Sigmoid colon (tissue), 7 donors: Measurements from ENCODE around the gene MYO7B. TPM values are rescaled to one million over a fixed set of nuclear protein-coding genes. Genes with fewer than 3 reads are reported as not detected.

ENCODE experiments used
- DNase-seq: peaks from one replicate; pipeline ENCODE4 v3.0.0-alpha.2; 2019
- H3K27ac ChIP-seq, 4 donors: fragments of 200-600 bp; sonication (generic); one replicate each; pipeline ENCODE4 v1.5.1; 2016 to 2019; ENCODE audit warnings: mild to moderate bottlenecking in 1 of 4
- H3K27me3 ChIP-seq, 3 donors: fragments of 200-600 bp; sonication (generic); one replicate each; pipeline ENCODE4 v1.5.1; 2019; ENCODE audit warnings: mild to moderate bottlenecking in 1 of 3
- H3K36me3 ChIP-seq, 4 donors: fragments of 200-600 bp; sonication (generic); one replicate each; pipeline ENCODE4 v1.5.1; 2016 to 2019
- H3K4me1 ChIP-seq, 4 donors: fragments of 200-600 bp; sonication (generic); one replicate each; pipeline ENCODE4 v1.5.1; 2017 to 2019
- H3K4me3 ChIP-seq, 4 donors: fragments of 200-600 bp; sonication (generic); one replicate each; pipeline ENCODE4 v1.5.1; 2017 to 2019; ENCODE audit warnings: mild to moderate bottlenecking in 2 of 4, moderate library complexity in 1 of 4
- H3K9me3 ChIP-seq, 4 donors: fragments of 200-600 bp in 3 of 4; sonication (generic) in 3 of 4; one replicate each; pipeline versions ENCODE4 v1.5.1 to v1.6.1; 2013 to 2019
- EP300 ChIP-seq, 4 donors: sonication (generic); formaldehyde crosslinking; IDR thresholded peaks; one replicate each; pipeline ENCODE4 v1.6.1; 2017; ENCODE audit warnings: antibody characterized with exemption in 4 of 4
- POLR2A ChIP-seq, 2 donors: fragments of 450-650 bp; IDR thresholded peaks; one replicate each; pipeline ENCODE4 v1.6.1; 2016; ENCODE audit warnings: antibody characterized with exemption in 2 of 2, mild to moderate bottlenecking in 2 of 2, moderate library complexity in 2 of 2
- POLR2AphosphoS5 ChIP-seq, 4 donors: sonication (generic); formaldehyde crosslinking; IDR thresholded peaks; one replicate each; pipeline ENCODE4 v1.6.1; 2017; ENCODE audit warnings: antibody characterized with exemption in 4 of 4
- WGBS, 2 donors: extraction: QIAGEN DNeasy Blood & Tissue Kit; methylation state at CpG; one replicate each; pipeline ENCODE4 v1.1.7; 2013; 5-methylcytosine and 5-hydroxymethylcytosine counted together
- intact Hi-C: fragments of 100-400 bp; cut with DNase I; formaldehyde crosslinking; loops from one replicate; pipeline ENCODE4 v1.15.1; 2023
- polyA plus RNA-seq, 3 donors: library from polyadenylated mRNA; stranded (reverse); fragments of 200-250 nt; gene quantifications; one replicate each; pipeline ENCODE4 v1.2.3, GENCODE V29; 2013
- total RNA-seq, 4 donors: library from RNA; depleted of rRNA; stranded (reverse); fragments of >200 nt; gene quantifications; one replicate each; pipeline ENCODE4 v1.1.0, GENCODE V29; 2016
- TF ChIP-seq, protein P1 (sequence below), 4 experiments: fragments of 450-650 bp in 3 of 4; fragments of 200-600 bp in 1 of 4; IDR thresholded peaks; one replicate each; pipeline ENCODE4 v1.5.1; 2016 to 2019; ENCODE audit warnings: antibody characterized with exemption in 4 of 4, mild to moderate bottlenecking in 3 of 4, moderate library complexity in 2 of 4
- donor health status: healthy with polysubstance abuse.
- donor health status: Bipolar disorder and iron deficiency.
- donor health status: healthy.

Gene MYO7B
- total and polyA plus RNA-seq, 7 donors: 0.54 to 128 (median 30.3) TPM; not detected in 1

DNA sequence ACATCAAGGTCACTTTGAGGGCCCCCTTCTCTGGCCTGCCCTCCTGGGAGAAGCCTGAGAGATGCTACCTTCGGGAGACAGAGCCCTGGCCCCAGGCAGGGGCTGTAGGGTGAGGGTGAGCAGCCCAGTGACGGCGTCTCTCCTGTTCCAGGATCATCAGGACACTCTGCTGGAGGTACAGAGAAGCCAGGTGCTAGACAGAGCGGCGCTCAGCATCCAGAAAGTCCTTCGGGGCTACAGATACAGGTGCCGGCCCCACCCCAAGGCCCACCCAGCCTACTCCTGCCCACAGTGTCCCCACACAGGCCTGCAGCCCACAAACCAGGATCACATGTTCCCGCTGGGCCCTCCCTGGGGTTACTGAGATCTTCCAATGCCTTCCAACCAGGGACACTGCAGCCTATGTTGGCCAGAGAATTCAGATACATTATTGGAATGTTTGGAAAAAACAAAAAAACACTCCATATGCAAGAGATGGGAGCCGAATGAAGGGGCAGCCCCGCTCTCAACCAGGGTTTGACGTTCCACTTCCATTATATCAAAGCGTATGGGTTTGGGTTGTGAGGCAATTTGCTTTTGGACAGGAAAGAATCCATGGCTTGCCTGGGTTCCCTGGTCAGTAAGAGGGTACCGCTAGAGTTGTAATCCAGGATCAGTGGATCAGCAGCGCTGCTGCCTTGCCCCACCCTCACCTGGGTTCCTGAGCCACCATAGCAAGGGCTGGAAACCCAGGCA is 61.0 kb downstream of the MYO7B start:
- Histone ChIP-seq H3K9me3 (no peaks in the 10 kb centered on the region), H3K27ac (no peak overlapping the region), H3K4me1 (no peaks in the 10 kb centered on the region), H3K27me3 (no peaks in the 10 kb centered on the region), H3K4me3 (no peak overlapping the region), H3K36me3 (no peaks in the 10 kb centered on the region)
- 95 to 96% methylated on average over 14 of the region's 14 CpGs for WGBS, 2 donors
- no peak for TF ChIP-seq EP300 (IDR thresholded peaks at IDR 0.05)
- TF ChIP-seq, protein P1, sequence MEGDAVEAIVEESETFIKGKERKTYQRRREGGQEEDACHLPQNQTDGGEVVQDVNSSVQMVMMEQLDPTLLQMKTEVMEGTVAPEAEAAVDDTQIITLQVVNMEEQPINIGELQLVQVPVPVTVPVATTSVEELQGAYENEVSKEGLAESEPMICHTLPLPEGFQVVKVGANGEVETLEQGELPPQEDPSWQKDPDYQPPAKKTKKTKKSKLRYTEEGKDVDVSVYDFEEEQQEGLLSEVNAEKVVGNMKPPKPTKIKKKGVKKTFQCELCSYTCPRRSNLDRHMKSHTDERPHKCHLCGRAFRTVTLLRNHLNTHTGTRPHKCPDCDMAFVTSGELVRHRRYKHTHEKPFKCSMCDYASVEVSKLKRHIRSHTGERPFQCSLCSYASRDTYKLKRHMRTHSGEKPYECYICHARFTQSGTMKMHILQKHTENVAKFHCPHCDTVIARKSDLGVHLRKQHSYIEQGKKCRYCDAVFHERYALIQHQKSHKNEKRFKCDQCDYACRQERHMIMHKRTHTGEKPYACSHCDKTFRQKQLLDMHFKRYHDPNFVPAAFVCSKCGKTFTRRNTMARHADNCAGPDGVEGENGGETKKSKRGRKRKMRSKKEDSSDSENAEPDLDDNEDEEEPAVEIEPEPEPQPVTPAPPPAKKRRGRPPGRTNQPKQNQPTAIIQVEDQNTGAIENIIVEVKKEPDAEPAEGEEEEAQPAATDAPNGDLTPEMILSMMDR (IDR thresholded peaks at IDR 0.05): no peak
- TF ChIP-seq POLR2A (IDR thresholded peaks at IDR 0.05): no peak
- no peak for TF ChIP-seq POLR2AphosphoS5 (IDR thresholded peaks at IDR 0.05)
- intact Hi-C loops: no loop called here
- DNase-seq: peak; percentile 25

DNA sequence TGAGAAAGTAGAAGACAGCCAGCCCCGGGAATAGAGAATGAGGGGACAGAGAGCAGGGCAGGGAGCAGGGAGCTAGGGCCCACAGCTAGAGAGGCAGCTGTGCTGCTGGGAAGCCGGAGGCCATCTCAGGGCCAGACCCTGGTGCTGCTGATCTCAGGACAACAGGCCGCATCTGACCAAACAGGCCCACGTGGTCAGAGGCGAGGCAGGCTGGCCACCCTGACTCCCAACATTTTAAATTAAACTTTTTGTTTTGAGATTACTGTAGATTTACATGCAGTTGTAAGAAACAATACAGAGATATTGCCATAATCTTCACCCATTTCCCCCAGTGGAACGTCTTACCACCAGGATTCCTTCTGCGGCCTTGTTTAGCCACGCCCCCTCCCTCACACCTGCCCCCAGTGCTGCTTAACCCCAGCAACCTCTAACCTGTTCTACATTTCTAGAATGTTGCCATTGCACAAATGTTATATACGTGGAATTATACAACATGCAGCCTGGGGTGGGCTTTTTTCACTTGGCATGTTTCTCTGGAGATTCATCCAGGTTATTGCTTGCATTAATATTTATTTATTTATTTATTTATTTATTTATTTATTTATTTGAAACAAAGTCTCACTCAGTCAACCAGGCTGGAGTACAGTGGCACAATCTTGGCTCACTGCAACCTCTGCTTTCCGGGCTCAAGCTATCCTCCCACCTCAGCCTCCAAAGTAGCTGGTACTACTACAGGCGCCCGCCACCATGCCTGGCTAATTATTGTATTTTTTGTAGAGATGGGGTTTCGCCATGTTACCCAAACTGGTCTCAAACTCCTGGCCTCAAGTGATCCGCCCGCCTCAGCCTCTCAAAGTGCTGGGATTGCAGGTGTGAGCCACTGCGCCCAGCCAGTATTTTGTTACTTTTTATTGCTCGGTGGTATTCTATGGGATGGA is 61.8 kb downstream of the MYO7B start:
- no peaks in the 10 kb centered on the region for H3K4me1 ChIP-seq
- no peak overlapping the region for H3K4me3 ChIP-seq
- H3K27ac ChIP-seq: no peak overlapping the region
- no peaks in the 10 kb centered on the region for H3K9me3 ChIP-seq
- no peaks in the 10 kb centered on the region for H3K27me3 ChIP-seq
- TF ChIP-seq POLR2AphosphoS5 (IDR thresholded peaks at IDR 0.05) (no peak), POLR2A (IDR thresholded peaks at IDR 0.05) (no peak), EP300 (IDR thresholded peaks at IDR 0.05) (no peak)
- TF ChIP-seq, protein P1 (IDR thresholded peaks at IDR 0.05): no peak
- peak; percentile 43 for DNase-seq
- intact Hi-C loops: no loop called here
- no peaks in the 10 kb centered on the region for H3K36me3 ChIP-seq
- WGBS, 2 donors: 82 to 92% methylated on average over 17 of the region's 17 CpGs

DNA sequence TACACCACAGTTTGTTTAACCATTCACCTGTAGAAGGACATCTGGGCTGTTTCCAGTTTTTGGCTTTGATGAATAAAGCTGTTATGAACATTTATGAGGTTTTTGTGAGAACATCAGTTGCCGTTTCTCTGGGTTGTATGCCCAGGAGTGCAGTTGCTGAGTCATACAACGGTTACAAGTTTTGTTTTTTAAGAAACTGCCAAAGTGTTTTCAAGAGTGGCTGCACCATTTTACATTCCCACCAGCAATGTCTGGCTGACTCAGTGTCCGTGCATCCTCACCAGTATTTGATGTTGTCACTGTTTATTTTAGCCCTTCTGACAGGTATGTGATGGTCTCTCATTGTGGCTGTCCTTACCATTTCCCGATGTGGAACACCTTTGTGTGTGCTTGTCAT is 62.5 kb downstream of the MYO7B start:
- H3K4me3 ChIP-seq: no peak overlapping the region
- H3K36me3 ChIP-seq: no peaks in the 10 kb centered on the region
- no peak overlapping the region for H3K27ac ChIP-seq
- TF ChIP-seq POLR2A (IDR thresholded peaks at IDR 0.05) (no peak), POLR2AphosphoS5 (IDR thresholded peaks at IDR 0.05) (no peak), EP300 (IDR thresholded peaks at IDR 0.05) (no peak)
- TF ChIP-seq, protein P1 (IDR thresholded peaks at IDR 0.05): no peak
- intact Hi-C loops: no loop called here
- DNase-seq: no peak
- H3K9me3 ChIP-seq: no peaks in the 10 kb centered on the region
- no peaks in the 10 kb centered on the region for H3K27me3 ChIP-seq
- WGBS, 2 donors: 53 to 71% methylated on average over 4 of the region's 4 CpGs
- no peaks in the 10 kb centered on the region for H3K4me1 ChIP-seq

DNA sequence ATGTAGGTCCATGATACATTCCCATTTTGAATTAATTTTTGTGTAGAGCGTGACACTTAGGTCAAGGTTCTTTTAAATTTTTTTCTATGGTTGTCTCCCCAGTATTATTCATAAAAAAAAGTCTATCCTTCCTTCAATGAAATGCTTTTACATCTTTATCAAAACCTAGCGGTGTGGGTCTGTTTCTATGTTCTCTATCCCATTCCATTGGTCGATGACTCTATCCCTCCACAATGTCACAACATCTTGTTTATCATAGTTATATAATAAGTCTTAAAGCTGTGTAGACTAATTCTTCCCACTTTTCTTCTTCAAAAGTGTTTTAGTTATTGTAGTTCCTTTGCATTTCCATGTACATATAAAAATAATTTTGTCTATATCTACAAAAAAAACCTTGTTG is 63.2 kb downstream of the MYO7B start:
- no peak overlapping the region for H3K27ac ChIP-seq
- no peak for DNase-seq
- TF ChIP-seq POLR2A (IDR thresholded peaks at IDR 0.05) (no peak), POLR2AphosphoS5 (IDR thresholded peaks at IDR 0.05) (no peak)
- no peak overlapping the region for H3K4me3 ChIP-seq
- 94 to 96% methylated on average over 3 of the region's 3 CpGs for WGBS, 2 donors
- intact Hi-C loops: no loop called here
- no peaks in the 10 kb centered on the region for H3K4me1 ChIP-seq
- H3K27me3 ChIP-seq: no peaks in the 10 kb centered on the region
- no peaks in the 10 kb centered on the region for H3K9me3 ChIP-seq
- no peaks in the 10 kb centered on the region for H3K36me3 ChIP-seq

DNA sequence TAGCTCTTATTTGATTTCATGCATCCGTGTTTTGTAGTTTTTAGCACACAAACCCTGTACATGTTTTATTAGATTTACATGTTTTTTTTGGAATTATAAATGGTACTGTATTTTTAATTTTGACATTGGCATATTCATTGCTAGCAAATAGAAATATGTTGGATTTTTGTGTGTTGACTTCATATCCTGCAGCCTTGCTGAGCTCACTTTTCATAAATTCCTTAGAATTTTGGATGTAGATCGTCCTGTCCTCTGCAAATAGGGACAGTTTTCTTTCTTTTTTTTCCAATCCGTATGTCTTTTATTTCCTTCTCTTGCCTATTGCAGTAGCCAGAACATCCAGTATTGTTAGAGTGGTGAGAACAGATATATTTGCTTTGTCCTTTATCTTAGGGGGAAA is 63.7 kb downstream of the MYO7B start:
- Histone ChIP-seq H3K27ac (no peak overlapping the region), H3K9me3 (no peaks in the 10 kb centered on the region), H3K4me1 (no peaks in the 10 kb centered on the region), H3K4me3 (no peak overlapping the region), H3K36me3 (no peaks in the 10 kb centered on the region), H3K27me3 (no peaks in the 10 kb centered on the region)
- WGBS, 2 donors: 85 to 94% methylated on average over 3 of the region's 3 CpGs
- intact Hi-C loops: no loop called here
- TF ChIP-seq, protein P1 (IDR thresholded peaks at IDR 0.05): no peak
- no peak for TF ChIP-seq POLR2A (IDR thresholded peaks at IDR 0.05)
- TF ChIP-seq POLR2AphosphoS5 (IDR thresholded peaks at IDR 0.05): no peak
- TF ChIP-seq EP300 (IDR thresholded peaks at IDR 0.05): no peak
- no peak for DNase-seq
